Psoas muscle (tissue), 8 donors: Measurements from ENCODE around the gene OR1D5. TPM values are rescaled to one million over a fixed set of nuclear protein-coding genes. Genes with fewer than 3 reads are reported as not detected.

ENCODE experiments used
- ATAC-seq, 4 donors: fragments of 200-7000 bp; cut with Tn5 transposase; one replicate each; pipeline ENCODE4 v1.9.1; 2020; ENCODE audit warnings: moderate library complexity in 3 of 4, mild to moderate bottlenecking in 2 of 4
- DNase-seq, 2 donors: peaks; one replicate each; pipeline ENCODE4 v3.0.0-alpha.2; 2020
- H3K27ac ChIP-seq: fragments of 200-600 bp; one replicate; pipeline ENCODE4 v1.8.0; 2022
- H3K27me3 ChIP-seq, 3 donors: fragments of 200-600 bp in 1 of 3; one replicate each; pipeline versions ENCODE4 v1.6.1 to v1.8.0; 2013 to 2022; ENCODE audit warnings: low read length in 2 of 3, mild to moderate bottlenecking in 2 of 3, moderate library complexity in 1 of 3; ENCODE audit not compliant: insufficient read depth in 3 of 3
- H3K36me3 ChIP-seq, 2 donors: fragments of 200-600 bp in 1 of 2; one replicate each; pipeline versions ENCODE4 v1.6.1 to v1.8.0; 2013 to 2022; ENCODE audit warnings: low read depth in 1 of 2, mild to moderate bottlenecking in 1 of 2, moderate library complexity in 1 of 2; ENCODE audit not compliant: insufficient read depth in 1 of 2
- H3K4me1 ChIP-seq: fragments of 200-600 bp; one replicate; pipeline ENCODE4 v1.8.0; 2022
- H3K4me3 ChIP-seq: fragments of 200-600 bp; one replicate; pipeline ENCODE4 v1.8.0; 2022; ENCODE audit warnings: mild to moderate bottlenecking
- H3K9me3 ChIP-seq: fragments of 200-600 bp; one replicate; pipeline ENCODE4 v1.8.0; 2022
- CTCF ChIP-seq: fragments of 200-600 bp; IDR thresholded peaks from one replicate; pipeline ENCODE4 v1.8.0; 2022; ENCODE audit warnings: antibody characterized with exemption
- WGBS, 3 donors: extraction: QIAGEN DNeasy Blood & Tissue Kit; methylation state at CpG; one replicate each; pipeline versions ENCODE4 v1.1.6 to v1.1.7; 2013; 5-methylcytosine and 5-hydroxymethylcytosine counted together
- intact Hi-C, 2 donors: fragments of 100-400 bp; cut with DNase I; formaldehyde crosslinking; loops; one replicate each; pipeline versions ENCODE4 v1.11.0 to v1.14.2; 2022
- polyA plus RNA-seq, 3 donors: library from polyadenylated mRNA; stranded (reverse); fragments of 200-250 nt; gene quantifications; one replicate each; pipeline ENCODE4 v1.2.3, GENCODE V29; 2013
- total RNA-seq, 4 donors: library from RNA; stranded (reverse); fragmentation: NEBNext Ultra II Directional in 2 of 4; extraction: Animal tissue kit (Norgen Biotek cat#: 25700) in 2 of 4; gene quantifications; one replicate each; pipeline versions ENCODE4 v1.2.1 to v1.2.4, GENCODE V29; 2021 to 2023
- donor health status: healthy with polysubstance abuse.
- donor health status: DM: no; HTN: no; CAD: no; lungs with moderate emphysema.
- donor health status: Bipolar disorder and iron deficiency.
- donor health status: healthy.
- donor health status: DM: yes; HTN: yes; CAD: no.
- donor health status: DM: no; HTN: no; CAD: no.
- donor health status: DM: no; HTN: no; CAD: no.
- donor health status: DM: yes; HTN: yes; CAD: no.

The OR1D5 gene
- total and polyA plus RNA-seq, 7 donors = not detected

DNA sequence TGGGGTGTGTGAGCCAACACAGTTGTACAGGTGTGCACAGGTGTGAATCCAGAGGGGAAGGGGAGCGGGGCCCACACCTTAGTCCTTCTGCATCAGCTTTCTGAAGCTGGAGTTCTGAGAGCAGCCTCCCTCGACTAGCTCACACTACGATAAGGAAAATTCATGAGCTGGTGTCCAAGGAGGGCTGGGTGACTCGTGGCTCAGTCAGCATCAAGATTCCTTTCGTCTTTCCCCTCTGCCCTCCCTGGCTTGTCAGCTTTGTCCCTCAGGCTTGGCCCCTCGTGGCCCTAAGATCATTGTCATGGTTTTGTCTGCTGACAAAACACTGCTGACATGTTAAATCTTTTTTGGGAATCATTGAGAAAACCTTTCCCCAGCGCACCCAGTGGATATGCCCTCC lies 47.5 kb downstream of the OR1D5 start:
- no peaks in the 10 kb centered on the region for H3K9me3 ChIP-seq
- H3K27me3 ChIP-seq = no peaks in the 10 kb centered on the region
- H3K27ac ChIP-seq = no peak overlapping the region
- no peaks in the 10 kb centered on the region for H3K36me3 ChIP-seq
- intact Hi-C loops = no loop called here
- no peak for TF ChIP-seq CTCF
- no peaks in the 10 kb centered on the region for H3K4me1 ChIP-seq
- peak in 1 of 2 donors; percentile 17 for DNase-seq
- ATAC-seq = no peak
- WGBS, 3 donors = 74 to 80% (median 75%) methylated on average over 7 of the region's 7 CpGs
- no peak overlapping the region for H3K4me3 ChIP-seq

- TF ChIP-seq CTCF = peak; percentile 91
- intact Hi-C loops = loop anchor here (1.0 to 5.0 kb wide), 3 partner anchors 164 to 185 kb away; no protein-coding TSS in a partner anchor
Observed at GRCh38 chr17:3012926-3013581, 50.4 kb downstream of the OR1D5 start.

More at GRCh38 chr17:3012926-3013581, 50.4 kb downstream of the OR1D5 start:
- no peaks in the 10 kb centered on the region for H3K4me1 ChIP-seq
- no peaks in the 10 kb centered on the region for H3K36me3 ChIP-seq
- no peak overlapping the region for H3K27ac ChIP-seq
- H3K4me3 ChIP-seq = no peak overlapping the region
- H3K9me3 ChIP-seq = no peaks in the 10 kb centered on the region
- 42 to 49% (median 45%) methylated on average over 21 of the region's 21 CpGs for WGBS, 3 donors
- ATAC-seq = peak; percentile 90 to 99 (median 96)
- no peaks in the 10 kb centered on the region for H3K27me3 ChIP-seq
- peak; percentile 64 to 80 for DNase-seq

Other genes starting within 250 kb of the OR1D5 start
- gene OR1D2, start 40.8 kb upstream of the OR1D5 start, total RNA-seq = not detected
- not detected for gene OR1D2, start 40.8 kb upstream of the OR1D5 start, polyA plus RNA-seq
- not detected for gene OR1G1, start 63.9 kb upstream of the OR1D5 start, total RNA-seq
- gene OR1G1, start 63.9 kb upstream of the OR1D5 start, polyA plus RNA-seq = not detected
- not detected for gene OR1A2, start 133.9 kb upstream of the OR1D5 start, total RNA-seq
- gene OR1A2, start 133.9 kb upstream of the OR1D5 start, polyA plus RNA-seq = not detected
- gene OR1A1, start 144.1 kb upstream of the OR1D5 start, total RNA-seq = not detected
- not detected for gene OR1A1, start 144.1 kb upstream of the OR1D5 start, polyA plus RNA-seq
- not detected for gene OR3A1, start 234.8 kb upstream of the OR1D5 start, total RNA-seq
- not detected for gene OR3A1, start 234.8 kb upstream of the OR1D5 start, polyA plus RNA-seq